A549 (cell line): Measurements from ENCODE around the gene ANO8. TPM values are rescaled to one million over a fixed set of nuclear protein-coding genes. Genes with fewer than 3 reads are reported as not detected.

ENCODE experiments used
- ATAC-seq, 2 experiments: fragments of 200-7000 bp in 1 of 2; fragments of >200 bp in 1 of 2; cut with Nextera tagmentation in 1 of 2; cut with Tn5 transposase in 1 of 2; 3 replicates each; pipeline versions ENCODE4 v1.8.0 to v1.9.1; 2018 to 2020; ENCODE audit warnings: mild to moderate bottlenecking in 1 of 2, moderate library complexity in 1 of 2
- CTCF ChIA-PET: fragments of 300-600 bp; sonication (Branson Sonifier 250); formaldehyde crosslinking; extraction: SDS; loops from one replicate; lab custom pipeline; 2021; ENCODE audit warnings: antibody characterized with exemption, inconsistent platforms; lab: Yijun Ruan, JAX
- POLR2A ChIA-PET: fragments of 350-600 bp; formaldehyde crosslinking; extraction: SDS; loops from one replicate; lab custom pipeline; 2021; ENCODE audit warnings: antibody characterized with exemption, inconsistent platforms; lab: Yijun Ruan, JAX
- DNase-seq, 2 experiments: peaks; one replicate each; pipeline versions ENCODE4 v3.0.0 to v3.0.0-alpha.2; 2011 to 2016; ENCODE audit warnings: low read depth in 1 of 2, low spot score in 1 of 2
- FAIRE-seq: peaks from 2 replicates; lab custom pipeline; 2011; peaks lifted over from hg19 to GRCh38; lab: Jason Lieb, UNC
- H3K27ac ChIP-seq, 2 experiments: fragments of >200 bp; sonication (Bioruptor Twin); formaldehyde crosslinking; 3 replicates each; pipeline ENCODE4 v1.5.1; 2016 to 2017
- H3K4me1 ChIP-seq: fragments of >200 bp; sonication (Bioruptor Twin); formaldehyde crosslinking; 3 replicates; pipeline ENCODE4 v1.6.1; 2016
- H3K4me2 ChIP-seq: fragments of >200 bp; sonication (Bioruptor Twin); formaldehyde crosslinking; 3 replicates; pipeline ENCODE4 v1.6.1; 2016
- H3K4me3 ChIP-seq: fragments of >200 bp; sonication (Bioruptor Twin); formaldehyde crosslinking; 3 replicates; pipeline ENCODE4 v1.5.1; 2016
- H3K9me3 ChIP-seq: fragments of >200 bp; sonication (Bioruptor Twin); formaldehyde crosslinking; 3 replicates; pipeline ENCODE4 v1.6.1; 2016
- CBX2 ChIP-seq: fragments of 200-600 bp; sonication (generic); IDR thresholded peaks from 2 replicates; pipeline ENCODE4 v1.6.1; 2016; ENCODE audit warnings: low read depth, mild to moderate bottlenecking, borderline replicate concordance
- EHMT2 ChIP-seq: fragments of 200-600 bp; sonication (generic); IDR thresholded peaks from 2 replicates; pipeline ENCODE4 v1.6.1; 2016; ENCODE audit warnings: antibody characterized with exemption, low read depth, mild to moderate bottlenecking, moderate library complexity
- GATA3 ChIP-seq: IDR thresholded peaks from 2 replicates; pipeline ENCODE4 v1.6.1; 2012; ENCODE audit warnings: borderline replicate concordance
- HES2 ChIP-seq: fragments of >200 bp; sonication (Bioruptor Twin); formaldehyde crosslinking; IDR thresholded peaks from 2 replicates; pipeline ENCODE4 v1.6.1; 2016
- HEYL ChIP-seq: fragments of 250-450 bp; sonication (Bioruptor Pico); IDR thresholded peaks from 2 replicates; pipeline ENCODE4 v1.8.0; 2021; ENCODE audit warnings: mild to moderate bottlenecking, moderate library complexity
- HOXB13 ChIP-seq: fragments of 250-450 bp; sonication (Bioruptor Pico); IDR thresholded peaks from 2 replicates; pipeline ENCODE4 v1.5.0; 2020; ENCODE audit warnings: low read depth, mild to moderate bottlenecking, moderate library complexity
- JUNB ChIP-seq: fragments of >200 bp; sonication (Bioruptor Twin); formaldehyde crosslinking; IDR thresholded peaks from 2 replicates; pipeline ENCODE4 v1.6.1; 2016
- KDM1A ChIP-seq: fragments of 200-600 bp; sonication (generic); IDR thresholded peaks from 2 replicates; pipeline ENCODE4 v1.6.1; 2016; ENCODE audit warnings: low read depth, mild to moderate bottlenecking
- MAX ChIP-seq: IDR thresholded peaks from 2 replicates; pipeline ENCODE4 v1.6.1; 2012
- MYC ChIP-seq: IDR thresholded peaks from 2 replicates; pipeline ENCODE4 v1.6.1; 2012; ENCODE audit warnings: mild to moderate bottlenecking, inconsistent platforms, low read length, improper control_type of control experiment, borderline replicate concordance
- RFX5 ChIP-seq: fragments of 450-650 bp; IDR thresholded peaks from 2 replicates; pipeline ENCODE4 v1.7.1; 2014; ENCODE audit warnings: antibody characterized with exemption, mild to moderate bottlenecking, moderate library complexity
- SREBF2 ChIP-seq: fragments of 450-650 bp; IDR thresholded peaks from 2 replicates; pipeline ENCODE4 v1.6.1; 2014; ENCODE audit warnings: mild to moderate bottlenecking, moderate library complexity
- USF2 ChIP-seq: fragments of 450-650 bp; IDR thresholded peaks from 2 replicates; pipeline ENCODE4 v1.6.1; 2014; ENCODE audit warnings: antibody characterized with exemption
- WGBS: methylation state at CpG from one replicate; pipeline ENCODE4 v1.1.6; 2017; ENCODE audit errors: missing lambda C conversion rate; 5-methylcytosine and 5-hydroxymethylcytosine counted together
- polyA plus RNA-seq, 4 experiments: library from polyadenylated mRNA; depleted of rRNA in 3 of 4; stranded (reverse); fragments of >200 nt; fragmentation: RNase III in 1 of 4; extraction: RNeasy Plus Mini Kit Qiagen cat#74134 plus additional on column Dnase treatment in 1 of 4; gene quantifications; 2 replicates in 3 of 4; 3 replicates in 1 of 4; pipeline ENCODE4 v1.2.3, GENCODE V29; 2011 to 2017
- TF ChIP-seq, protein P1 (sequence below): fragments of >200 bp; sonication (Bioruptor Twin); formaldehyde crosslinking; IDR thresholded peaks from 3 replicates; pipeline ENCODE4 v1.6.1; 2016
- TF ChIP-seq, protein P2 (sequence below): fragments of 200-600 bp; sonication (generic); IDR thresholded peaks from 2 replicates; pipeline ENCODE4 v1.6.1; 2016; ENCODE audit warnings: antibody characterized with exemption, mild to moderate bottlenecking, moderate library complexity
- TF ChIP-seq, protein P3 (sequence below): fragments of 250-450 bp; sonication (Bioruptor Pico); IDR thresholded peaks from 2 replicates; pipeline ENCODE4 v1.5.0; 2021; ENCODE audit warnings: mild to moderate bottlenecking, moderate library complexity, borderline replicate concordance

Gene ANO8
- polyA plus RNA-seq, 2 of the 4 experiments (the other 2 are of a cell fraction), result 2.2 to 5.5 TPM

DNA sequence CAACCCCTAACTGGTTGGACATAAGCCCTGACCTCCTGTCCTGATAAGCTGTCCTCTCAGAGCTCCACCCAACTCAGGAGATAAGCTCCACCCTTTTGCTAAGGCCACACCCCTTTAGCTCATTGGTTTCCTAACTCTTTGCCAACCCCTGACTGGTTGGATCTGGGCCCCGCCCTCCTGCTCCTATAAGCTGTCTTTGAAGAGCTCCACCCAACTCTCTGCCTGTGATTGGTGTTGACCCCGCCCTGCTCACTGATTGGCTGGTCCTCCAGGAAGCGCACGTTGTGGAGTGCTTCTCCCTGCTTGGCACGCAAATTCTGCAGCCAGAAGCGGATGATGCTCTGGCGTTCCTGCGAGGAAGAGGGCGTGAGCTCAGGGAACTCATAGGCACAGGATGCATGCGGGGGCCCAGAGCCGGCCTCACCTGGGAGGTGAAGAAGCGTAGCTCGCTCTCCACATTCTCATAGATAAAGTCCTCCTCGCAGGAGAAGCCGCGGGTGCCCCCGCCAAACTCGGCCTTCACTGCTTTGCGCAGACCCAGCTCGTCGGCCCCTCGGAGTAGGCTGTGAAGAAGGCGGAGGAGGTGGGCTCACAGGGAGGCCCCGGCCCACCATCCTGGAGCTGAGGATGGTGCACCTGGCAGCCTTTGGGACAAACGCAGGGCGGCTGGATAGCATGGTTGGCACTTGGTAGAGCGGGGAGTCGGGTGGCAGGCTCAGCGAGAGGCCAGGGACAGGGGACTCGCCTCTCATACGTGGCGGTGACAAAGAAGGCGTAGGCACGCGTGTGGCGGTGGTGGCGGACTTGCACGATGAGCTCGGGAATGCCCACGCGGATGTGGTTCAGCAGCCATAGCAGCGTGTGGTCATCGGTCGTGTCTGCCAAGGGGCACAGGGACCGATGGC lies 1.7 kb downstream of the ANO8 start (continued):
- TF ChIP-seq GATA3 (no peak), RFX5 (no peak), HOXB13 (CRISPR knock-in tag) (no peak), HEYL (CRISPR knock-in tag) (no peak), USF2 (no peak)

DNA sequence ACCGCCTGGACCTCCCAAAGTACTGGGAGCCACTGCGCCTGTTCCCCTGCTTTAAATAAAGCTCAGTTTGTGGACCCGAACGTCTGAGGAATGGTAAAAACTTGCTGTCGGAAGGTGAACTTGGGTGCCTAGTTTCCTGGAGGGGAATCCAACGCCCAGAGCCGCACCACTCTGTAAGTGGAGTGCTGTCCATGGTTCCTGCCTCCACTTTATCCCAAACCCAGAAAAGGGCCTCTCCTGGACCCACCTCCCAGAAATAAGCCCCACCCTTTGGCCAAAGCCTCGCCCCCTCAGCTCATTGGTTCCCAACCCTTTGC lies 2.3 kb downstream of the ANO8 start:
- Histone ChIP-seq H3K4me1 (peaks cover 14% of the 10 kb centered on the region), H3K9me3 (no peaks in the 10 kb centered on the region), H3K27ac (no peak overlapping the region), H3K4me2 (no peak overlapping the region), H3K4me3 (no peak overlapping the region)
- 94% methylated on average over 6 of the region's 8 CpGs for WGBS
- TF ChIP-seq, protein P1, sequence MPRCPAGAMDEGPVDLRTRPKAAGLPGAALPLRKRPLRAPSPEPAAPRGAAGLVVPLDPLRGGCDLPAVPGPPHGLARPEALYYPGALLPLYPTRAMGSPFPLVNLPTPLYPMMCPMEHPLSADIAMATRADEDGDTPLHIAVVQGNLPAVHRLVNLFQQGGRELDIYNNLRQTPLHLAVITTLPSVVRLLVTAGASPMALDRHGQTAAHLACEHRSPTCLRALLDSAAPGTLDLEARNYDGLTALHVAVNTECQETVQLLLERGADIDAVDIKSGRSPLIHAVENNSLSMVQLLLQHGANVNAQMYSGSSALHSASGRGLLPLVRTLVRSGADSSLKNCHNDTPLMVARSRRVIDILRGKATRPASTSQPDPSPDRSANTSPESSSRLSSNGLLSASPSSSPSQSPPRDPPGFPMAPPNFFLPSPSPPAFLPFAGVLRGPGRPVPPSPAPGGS, result no peak
- TF ChIP-seq CBX2, result no peak
- no peak for TF ChIP-seq MAX
- no peak for TF ChIP-seq JUNB
- TF ChIP-seq, protein P2, sequence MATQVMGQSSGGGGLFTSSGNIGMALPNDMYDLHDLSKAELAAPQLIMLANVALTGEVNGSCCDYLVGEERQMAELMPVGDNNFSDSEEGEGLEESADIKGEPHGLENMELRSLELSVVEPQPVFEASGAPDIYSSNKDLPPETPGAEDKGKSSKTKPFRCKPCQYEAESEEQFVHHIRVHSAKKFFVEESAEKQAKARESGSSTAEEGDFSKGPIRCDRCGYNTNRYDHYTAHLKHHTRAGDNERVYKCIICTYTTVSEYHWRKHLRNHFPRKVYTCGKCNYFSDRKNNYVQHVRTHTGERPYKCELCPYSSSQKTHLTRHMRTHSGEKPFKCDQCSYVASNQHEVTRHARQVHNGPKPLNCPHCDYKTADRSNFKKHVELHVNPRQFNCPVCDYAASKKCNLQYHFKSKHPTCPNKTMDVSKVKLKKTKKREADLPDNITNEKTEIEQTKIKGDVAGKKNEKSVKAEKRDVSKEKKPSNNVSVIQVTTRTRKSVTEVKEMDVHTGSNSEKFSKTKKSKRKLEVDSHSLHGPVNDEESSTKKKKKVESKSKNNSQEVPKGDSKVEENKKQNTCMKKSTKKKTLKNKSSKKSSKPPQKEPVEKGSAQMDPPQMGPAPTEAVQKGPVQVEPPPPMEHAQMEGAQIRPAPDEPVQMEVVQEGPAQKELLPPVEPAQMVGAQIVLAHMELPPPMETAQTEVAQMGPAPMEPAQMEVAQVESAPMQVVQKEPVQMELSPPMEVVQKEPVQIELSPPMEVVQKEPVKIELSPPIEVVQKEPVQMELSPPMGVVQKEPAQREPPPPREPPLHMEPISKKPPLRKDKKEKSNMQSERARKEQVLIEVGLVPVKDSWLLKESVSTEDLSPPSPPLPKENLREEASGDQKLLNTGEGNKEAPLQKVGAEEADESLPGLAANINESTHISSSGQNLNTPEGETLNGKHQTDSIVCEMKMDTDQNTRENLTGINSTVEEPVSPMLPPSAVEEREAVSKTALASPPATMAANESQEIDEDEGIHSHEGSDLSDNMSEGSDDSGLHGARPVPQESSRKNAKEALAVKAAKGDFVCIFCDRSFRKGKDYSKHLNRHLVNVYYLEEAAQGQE, result peak; percentile 27; the same call in 1 of the 2 replicates
- ATAC-seq (no peak), DNase-seq (no peak), FAIRE-seq (no peak)
- CTCF ChIA-PET, result interaction anchor here (0.7 to 2.5 kb wide), 8 partner anchors 10 to 133 kb away, joined by 3 to 9 read pairs (median 3); partner anchors contain the start of genes DDA1 and MRPL34
- POLR2A ChIA-PET, result interaction anchor here (0.6 kb wide), 1 partner anchor 291 kb away, joined by 4 read pairs; no protein-coding TSS in a partner anchor

DNA sequence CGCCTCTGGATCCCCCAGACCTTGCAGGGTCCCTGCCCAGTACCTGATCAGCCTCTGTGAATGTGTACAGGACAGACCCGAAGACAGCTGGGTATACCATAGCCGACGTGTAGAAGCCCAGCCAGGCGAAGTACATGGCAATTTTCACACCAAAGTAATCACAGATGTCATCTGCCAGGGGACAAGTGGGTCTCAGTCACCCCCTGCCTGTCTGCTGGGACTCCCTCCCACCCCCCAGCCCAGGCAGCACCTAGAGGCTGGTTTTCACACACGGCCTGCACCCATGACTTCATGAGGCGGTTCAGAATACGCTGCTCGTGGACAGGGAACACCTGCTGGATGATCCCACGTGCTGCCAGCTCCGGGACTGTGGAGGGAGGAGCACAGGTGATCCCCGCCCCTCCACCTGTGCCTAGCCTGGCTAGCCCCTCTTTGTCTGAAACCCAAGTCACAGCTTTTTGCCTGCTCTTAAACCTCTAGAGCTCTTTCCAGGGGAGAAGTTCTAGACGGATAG lies 3.6 kb downstream of the ANO8 start:
- POLR2A ChIA-PET, result no interaction called here
- TF ChIP-seq HES2 (no peak), EHMT2 (no peak), KDM1A (no peak), SREBF2 (no peak), MYC (no peak)
- TF ChIP-seq, protein P3, sequence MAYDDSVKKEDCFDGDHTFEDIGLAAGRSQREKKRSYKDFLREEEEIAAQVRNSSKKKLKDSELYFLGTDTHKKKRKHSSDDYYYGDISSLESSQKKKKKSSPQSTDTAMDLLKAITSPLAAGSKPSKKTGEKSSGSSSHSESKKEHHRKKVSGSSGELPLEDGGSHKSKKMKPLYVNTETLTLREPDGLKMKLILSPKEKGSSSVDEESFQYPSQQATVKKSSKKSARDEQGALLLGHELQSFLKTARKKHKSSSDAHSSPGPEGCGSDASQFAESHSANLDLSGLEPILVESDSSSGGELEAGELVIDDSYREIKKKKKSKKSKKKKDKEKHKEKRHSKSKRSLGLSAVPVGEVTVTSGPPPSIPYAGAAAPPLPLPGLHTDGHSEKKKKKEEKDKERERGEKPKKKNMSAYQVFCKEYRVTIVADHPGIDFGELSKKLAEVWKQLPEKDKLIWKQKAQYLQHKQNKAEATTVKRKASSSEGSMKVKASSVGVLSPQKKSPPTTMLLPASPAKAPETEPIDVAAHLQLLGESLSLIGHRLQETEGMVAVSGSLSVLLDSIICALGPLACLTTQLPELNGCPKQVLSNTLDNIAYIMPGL (CRISPR knock-in tag), result no peak
- Histone ChIP-seq H3K4me3 (no peak overlapping the region), H3K4me2 (no peak overlapping the region), H3K4me1 (peaks cover 13% of the 10 kb centered on the region), H3K27ac (no peak overlapping the region), H3K9me3 (no peaks in the 10 kb centered on the region)
- no peak for ATAC-seq
- CTCF ChIA-PET, result interaction anchor here (1.6 kb wide), 1 partner anchor 26 kb away, joined by 3 read pairs; the partner anchor contains the start of gene MRPL34
- FAIRE-seq, result no peak
- no peak for DNase-seq
- 83% methylated on average over 10 of the region's 13 CpGs for WGBS
